Measurements from ENCODE around the gene BCLAF1. TPM values are rescaled to one million over a fixed set of nuclear protein-coding genes. Genes with fewer than 3 reads are reported as not detected.

Gene BCLAF1
- total RNA-seq, 4 donors from 2014 or later: 88.7 to 495 (median 174) TPM

DNA sequence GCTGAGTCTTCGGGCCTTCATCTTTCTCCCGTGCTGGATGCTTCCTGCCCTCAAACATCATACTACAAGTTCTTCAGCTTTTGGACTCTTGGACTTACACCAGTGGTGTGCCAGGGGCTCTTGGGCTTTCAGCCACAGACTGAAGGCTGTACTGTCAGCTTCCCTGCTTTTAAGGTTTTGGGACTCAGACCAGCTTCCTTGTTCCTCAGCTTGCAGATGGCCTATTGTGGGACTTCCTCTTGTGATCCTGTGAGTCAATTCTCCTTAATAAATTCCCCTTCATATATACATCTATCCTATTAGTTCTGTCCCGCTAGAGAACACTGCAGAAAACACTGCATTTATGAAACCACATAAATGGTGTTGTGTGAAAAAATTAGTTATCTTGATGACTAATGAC lies 13.9 kb upstream of the BCLAF1 start:
- Histone ChIP-seq H3K36me3 (no peaks in the 10 kb centered on the region), H3K4me3 (no peak overlapping the region), H3K4me1 (no peaks in the 10 kb centered on the region), H3K27me3 (no peaks in the 10 kb centered on the region), H3K9me3 (no peaks in the 10 kb centered on the region), H3K27ac (no peak overlapping the region)
- WGBS, 2 donors (ENCODE audit: low coverage in 1 of 2): 89% methylated on average over 3 of the region's 3 CpGs; no CpG with 5 or more reads in 1 of the 2 donors
- no peak for DNase-seq
- TF ChIP-seq EP300 (IDR thresholded peaks at IDR 0.05; ENCODE audit: low read depth) (no peak), POLR2A (IDR thresholded peaks at IDR 0.05) (no peak), POLR2AphosphoS5 (IDR thresholded peaks at IDR 0.05) (no peak)
- TF ChIP-seq, protein P1, sequence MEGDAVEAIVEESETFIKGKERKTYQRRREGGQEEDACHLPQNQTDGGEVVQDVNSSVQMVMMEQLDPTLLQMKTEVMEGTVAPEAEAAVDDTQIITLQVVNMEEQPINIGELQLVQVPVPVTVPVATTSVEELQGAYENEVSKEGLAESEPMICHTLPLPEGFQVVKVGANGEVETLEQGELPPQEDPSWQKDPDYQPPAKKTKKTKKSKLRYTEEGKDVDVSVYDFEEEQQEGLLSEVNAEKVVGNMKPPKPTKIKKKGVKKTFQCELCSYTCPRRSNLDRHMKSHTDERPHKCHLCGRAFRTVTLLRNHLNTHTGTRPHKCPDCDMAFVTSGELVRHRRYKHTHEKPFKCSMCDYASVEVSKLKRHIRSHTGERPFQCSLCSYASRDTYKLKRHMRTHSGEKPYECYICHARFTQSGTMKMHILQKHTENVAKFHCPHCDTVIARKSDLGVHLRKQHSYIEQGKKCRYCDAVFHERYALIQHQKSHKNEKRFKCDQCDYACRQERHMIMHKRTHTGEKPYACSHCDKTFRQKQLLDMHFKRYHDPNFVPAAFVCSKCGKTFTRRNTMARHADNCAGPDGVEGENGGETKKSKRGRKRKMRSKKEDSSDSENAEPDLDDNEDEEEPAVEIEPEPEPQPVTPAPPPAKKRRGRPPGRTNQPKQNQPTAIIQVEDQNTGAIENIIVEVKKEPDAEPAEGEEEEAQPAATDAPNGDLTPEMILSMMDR (IDR thresholded peaks at IDR 0.05): no peak
- intact Hi-C loops (cut with DNase I; ENCODE audit: low total_unique reads): no loop called here
- in situ Hi-C loops (cut with MboI; ENCODE audit: low pct_ligation_motif_present in 1 of 4, low pct_unique_long_range_greater_than_20kb in 1 of 4, low sequenced_read_pairs in 3 of 4): loop anchor here in 1 of 4 donors (25.0 kb wide), 1 partner anchor 766 kb away; no protein-coding TSS in a partner anchor

DNA sequence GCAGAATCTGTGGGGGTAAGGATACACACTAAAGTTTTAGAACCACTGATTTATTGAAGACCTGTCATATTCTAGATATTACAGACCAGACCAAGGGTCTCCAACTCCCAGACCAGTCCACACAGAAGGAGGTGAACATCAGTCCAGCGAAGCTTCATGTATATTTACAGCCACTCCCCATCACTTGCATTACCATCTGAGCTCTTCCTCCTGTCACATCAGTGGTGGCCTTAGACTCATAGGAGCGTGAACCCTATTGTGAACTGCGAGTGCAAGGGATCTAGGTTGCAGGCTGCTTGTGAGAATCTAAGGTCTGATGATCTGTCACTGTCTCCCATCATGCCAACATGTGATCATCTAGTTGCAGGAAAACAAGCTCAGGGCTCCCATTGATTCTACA lies 5.0 kb upstream of the BCLAF1 start:
- WGBS, 2 donors (ENCODE audit: low coverage in 1 of 2): 89 to 100% methylated on average over 1 to 3 of the region's 3 CpGs
- no peak overlapping the region for H3K27ac ChIP-seq
- H3K27me3 ChIP-seq: no peaks in the 10 kb centered on the region
- H3K4me3 ChIP-seq: no peak overlapping the region
- H3K9me3 ChIP-seq: no peaks in the 10 kb centered on the region
- intact Hi-C loops (cut with DNase I; ENCODE audit: low total_unique reads) (no loop called here), in situ Hi-C loops (cut with MboI; ENCODE audit: low pct_ligation_motif_present in 1 of 4, low pct_unique_long_range_greater_than_20kb in 1 of 4, low sequenced_read_pairs in 3 of 4) (loop anchor here in 1 of 4 donors (25.0 kb wide), 1 partner anchor 493 kb away; the partner anchor contains the start of gene MAP3K5)
- peaks cover 7 to 12% (median 9%) of the 10 kb centered on the region in 4 donors for H3K4me1 ChIP-seq
- DNase-seq: no peak
- no peaks in the 10 kb centered on the region for H3K36me3 ChIP-seq
- TF ChIP-seq, protein P1 (IDR thresholded peaks at IDR 0.05): no peak
- no peak for TF ChIP-seq POLR2A (IDR thresholded peaks at IDR 0.05)
- TF ChIP-seq EP300 (IDR thresholded peaks at IDR 0.05; ENCODE audit: low read depth): no peak
- no peak for TF ChIP-seq POLR2AphosphoS5 (IDR thresholded peaks at IDR 0.05)

DNA sequence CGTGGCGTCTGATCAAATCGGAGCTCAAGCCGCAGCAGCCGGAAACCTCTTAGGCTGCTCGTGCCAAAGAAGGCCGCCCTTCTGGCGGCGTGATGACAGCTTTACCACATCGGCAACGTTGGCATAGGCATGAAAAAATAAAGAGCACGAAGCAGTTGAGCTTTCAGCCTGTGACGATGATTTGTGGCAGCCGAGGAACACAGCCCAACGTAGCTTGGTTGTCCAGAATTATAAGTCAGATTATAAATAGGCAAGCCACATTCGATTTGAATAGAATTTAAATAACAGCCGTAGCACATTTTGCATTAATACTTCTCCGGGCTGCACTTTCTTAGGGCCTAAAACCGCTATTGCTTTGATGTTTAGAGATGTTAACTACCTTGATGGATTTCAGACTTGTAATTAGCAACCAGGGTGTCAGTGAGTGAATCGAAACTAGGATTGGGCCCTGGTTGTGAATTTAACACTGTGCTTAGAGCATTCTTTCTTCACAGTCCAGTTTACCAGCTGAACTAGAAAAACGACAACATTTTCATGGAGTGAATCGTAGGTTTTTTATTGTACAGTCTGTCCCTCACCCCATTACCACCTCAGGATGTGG lies 864 bp upstream of the BCLAF1 start:
- Histone ChIP-seq H3K4me1 (peaks cover 14 to 41% (median 33%) of the 10 kb centered on the region in 4 donors), H3K9me3 (no peaks in the 10 kb centered on the region), H3K27me3 (no peaks in the 10 kb centered on the region), H3K4me3 (peak overlapping the region; percentile 64 to 86 (median 76)), H3K27ac (peak overlapping the region; percentile 98 to 99 (median 99)), H3K36me3 (no peaks in the 10 kb centered on the region)
- peak; percentile 75 for DNase-seq
- intact Hi-C loops (cut with DNase I; ENCODE audit: low total_unique reads): no loop called here
- TF ChIP-seq EP300 (IDR thresholded peaks at IDR 0.05; ENCODE audit: low read depth) (no peak), POLR2A (IDR thresholded peaks at IDR 0.05) (no peak), POLR2AphosphoS5 (IDR thresholded peaks at IDR 0.05) (peak in 1 of 3 donors; percentile 18)
- TF ChIP-seq, protein P1 (IDR thresholded peaks at IDR 0.05): peak in 1 of 5 experiments; percentile 26
- WGBS, 2 donors (ENCODE audit: low coverage in 1 of 2): 1 to 5% methylated on average over 3 to 22 of the region's 22 CpGs
- in situ Hi-C loops (cut with MboI; ENCODE audit: low pct_ligation_motif_present in 1 of 4, low pct_unique_long_range_greater_than_20kb in 1 of 4, low sequenced_read_pairs in 3 of 4): loop anchor here in 1 of 4 donors (25.0 kb wide), 1 partner anchor 497 kb away; the partner anchor contains the start of gene MAP3K5

DNA sequence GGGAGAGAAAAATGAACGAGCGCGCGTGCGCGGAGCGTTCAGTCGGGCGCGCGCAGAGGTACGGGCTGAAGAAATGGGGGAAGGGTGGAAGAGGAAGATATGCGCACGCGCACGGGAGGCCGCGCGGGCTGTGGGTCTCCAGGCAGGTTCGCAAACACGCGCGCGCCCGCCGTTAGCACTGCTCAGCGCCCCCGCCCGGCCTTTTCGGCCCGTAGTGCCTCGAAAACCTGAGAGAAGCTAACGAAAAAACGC lies 393 bp downstream of the BCLAF1 start:
- H3K27me3 ChIP-seq: no peaks in the 10 kb centered on the region
- peak overlapping the region; percentile 98 to 99 (median 99) for H3K27ac ChIP-seq
- intact Hi-C loops (cut with DNase I; ENCODE audit: low total_unique reads) (loop anchor here (5.0 kb wide), 1 partner anchor 933 kb away; no protein-coding TSS in a partner anchor), in situ Hi-C loops (cut with MboI; ENCODE audit: low pct_ligation_motif_present in 1 of 4, low pct_unique_long_range_greater_than_20kb in 1 of 4, low sequenced_read_pairs in 3 of 4) (loop anchor here in 1 of 4 donors (25.0 kb wide), 1 partner anchor 498 kb away; the partner anchor contains the start of gene MAP3K5)
- H3K36me3 ChIP-seq: no peaks in the 10 kb centered on the region
- H3K4me3 ChIP-seq: peak overlapping the region; percentile 67 to 86 (median 76)
- H3K4me1 ChIP-seq: peaks cover 19 to 53% (median 45%) of the 10 kb centered on the region in 4 donors
- 1 to 2% methylated on average over 9 to 34 of the region's 34 CpGs for WGBS, 2 donors (ENCODE audit: low coverage in 1 of 2)
- no peaks in the 10 kb centered on the region for H3K9me3 ChIP-seq
- peak; percentile 94 for DNase-seq
- no peak for TF ChIP-seq POLR2A (IDR thresholded peaks at IDR 0.05)
- TF ChIP-seq, protein P1 (IDR thresholded peaks at IDR 0.05): peak in 3 of 5 experiments; percentile 14 to 24 (median 19)
